ENCODE data around the gene SORCS2.

SORCS2 gene

DNA sequence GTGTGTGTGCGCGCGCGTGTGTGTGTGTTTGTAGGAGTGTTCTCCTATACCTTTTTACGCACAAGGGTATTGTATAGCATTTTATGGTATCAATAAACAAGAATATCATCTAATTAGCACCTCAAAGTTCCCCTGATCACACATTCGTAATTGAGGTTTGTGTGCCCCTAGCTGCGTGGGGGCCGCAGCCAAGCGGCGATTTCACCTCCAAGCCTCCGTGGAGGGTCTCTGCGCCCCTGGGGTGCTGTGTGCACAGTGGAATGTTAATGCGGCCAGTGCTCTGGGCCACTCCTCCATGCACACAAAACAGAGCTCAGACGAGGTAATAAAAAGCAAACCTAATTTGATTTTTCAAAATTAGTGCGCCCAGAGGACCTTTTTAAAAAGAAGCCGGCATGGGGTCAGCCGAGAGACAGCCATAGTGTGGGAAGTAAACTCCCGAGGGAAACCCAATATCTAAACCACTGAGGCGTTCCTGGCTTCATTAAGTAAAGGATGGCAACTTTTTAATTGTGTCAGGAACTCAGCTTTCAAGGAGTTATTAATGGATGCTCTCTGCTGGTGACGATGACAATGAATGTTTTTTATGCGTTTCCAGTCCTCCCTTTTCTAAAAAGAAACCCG lies 110.6 kb downstream of the SORCS2 start:
- no peak for DNase-seq
- ChIA-PET CTCF (no interaction called here), POLR2A (no interaction called here)
- 78% methylated on average over 14 of the region's 22 CpGs for WGBS (ENCODE audit: insufficient coverage)
- Histone ChIP-seq H3K4me1 (ENCODE audit: control extremely low read depth in 1 of 4, control insufficient read depth in 4 of 4, insufficient read depth in 4 of 4, low read length in 3 of 4) (no peaks in the 10 kb centered on the region), H3K27me3 (replicated peaks in 2 of 5; ENCODE audit: control insufficient read depth in 4 of 5, insufficient read depth in 5 of 5, low read length in 4 of 5) (peaks cover 0 to 86% (median 8%) of the 10 kb centered on the region in 5 experiments), H3K4me3 (ENCODE audit: control insufficient read depth in 1 of 7, extremely low read depth in 1 of 7, insufficient read depth in 4 of 7, low read depth in 2 of 7, low read length in 6 of 7) (no peak overlapping the region), H3K36me3 (ENCODE audit: control insufficient read depth in 4 of 4, insufficient read depth in 4 of 4, low read length in 3 of 4) (no peaks in the 10 kb centered on the region), H3K9me3 (ENCODE audit: control extremely low read depth in 1 of 5, control insufficient read depth in 4 of 5, insufficient read depth in 2 of 5, low read depth in 1 of 5, low read length in 4 of 5) (no peaks in the 10 kb centered on the region), H3K27ac (ENCODE audit: insufficient read depth in 1 of 2, low read depth in 1 of 2, low read length in 2 of 2, poor library complexity in 1 of 2, severe bottlenecking in 2 of 2) (no peak overlapping the region)

DNA sequence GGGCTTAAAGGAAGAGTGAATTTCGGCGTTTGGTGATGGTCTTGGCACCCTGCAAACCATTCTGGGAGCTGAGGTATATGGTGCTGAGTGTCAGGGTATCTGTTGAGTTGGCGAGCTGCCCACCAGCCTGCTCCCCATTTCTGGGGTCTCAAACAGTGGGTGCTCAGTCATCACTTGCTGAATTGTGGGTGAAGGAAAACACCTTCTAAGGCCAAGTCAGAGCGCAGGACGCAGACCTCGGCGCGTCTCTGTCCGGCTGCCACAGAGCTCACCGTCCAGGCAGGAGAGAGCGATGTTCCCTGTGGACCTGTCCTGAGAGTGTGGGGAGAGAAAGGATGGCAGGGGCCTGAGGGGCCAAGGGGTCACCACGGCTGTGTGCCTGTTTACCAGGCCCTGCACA lies 111.2 kb downstream of the SORCS2 start:
- Histone ChIP-seq H3K4me1 (ENCODE audit: control extremely low read depth in 1 of 4, control insufficient read depth in 4 of 4, insufficient read depth in 4 of 4, low read length in 3 of 4) (no peaks in the 10 kb centered on the region), H3K9me3 (ENCODE audit: control extremely low read depth in 1 of 5, control insufficient read depth in 4 of 5, insufficient read depth in 2 of 5, low read depth in 1 of 5, low read length in 4 of 5) (no peaks in the 10 kb centered on the region), H3K27ac (ENCODE audit: insufficient read depth in 1 of 2, low read depth in 1 of 2, low read length in 2 of 2, poor library complexity in 1 of 2, severe bottlenecking in 2 of 2) (no peak overlapping the region), H3K27me3 (replicated peaks in 2 of 5; ENCODE audit: control insufficient read depth in 4 of 5, insufficient read depth in 5 of 5, low read length in 4 of 5) (peaks cover 0 to 81% (median 8%) of the 10 kb centered on the region in 5 experiments), H3K36me3 (ENCODE audit: control insufficient read depth in 4 of 4, insufficient read depth in 4 of 4, low read length in 3 of 4) (no peaks in the 10 kb centered on the region), H3K4me3 (ENCODE audit: control insufficient read depth in 1 of 7, extremely low read depth in 1 of 7, insufficient read depth in 4 of 7, low read depth in 2 of 7, low read length in 6 of 7) (no peak overlapping the region)
- WGBS (ENCODE audit: insufficient coverage), result 86% methylated on average over 3 of the region's 12 CpGs
- no peak for DNase-seq
- ChIA-PET POLR2A (no interaction called here), CTCF (no interaction called here)

DNA sequence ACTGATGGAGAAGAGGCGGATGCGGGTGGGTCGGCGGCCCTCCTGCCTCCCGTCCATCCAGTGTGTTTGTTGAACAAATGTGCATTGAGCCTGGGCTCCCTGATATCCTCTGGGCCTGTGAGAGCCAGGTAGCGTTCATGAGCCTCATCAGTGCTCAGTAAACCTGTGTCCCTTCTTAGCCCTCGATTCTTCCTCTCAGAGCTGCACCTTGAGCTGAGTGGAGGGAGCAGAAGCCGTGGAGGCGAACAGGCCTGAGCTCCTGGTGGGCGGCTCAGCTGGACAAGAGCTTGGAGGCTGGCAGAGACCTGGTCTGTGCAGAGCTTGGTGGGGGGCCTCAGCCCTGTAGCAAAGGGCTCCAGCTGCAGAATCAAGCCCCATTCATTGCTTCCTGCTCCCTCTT lies 112.1 kb downstream of the SORCS2 start:
- no peak overlapping the region for H3K4me3 ChIP-seq (ENCODE audit: control insufficient read depth in 1 of 7, extremely low read depth in 1 of 7, insufficient read depth in 4 of 7, low read depth in 2 of 7, low read length in 6 of 7)
- H3K4me1 ChIP-seq (ENCODE audit: control extremely low read depth in 1 of 4, control insufficient read depth in 4 of 4, insufficient read depth in 4 of 4, low read length in 3 of 4), result no peaks in the 10 kb centered on the region
- no peak overlapping the region for H3K27ac ChIP-seq (ENCODE audit: insufficient read depth in 1 of 2, low read depth in 1 of 2, low read length in 2 of 2, poor library complexity in 1 of 2, severe bottlenecking in 2 of 2)
- no peaks in the 10 kb centered on the region for H3K9me3 ChIP-seq (ENCODE audit: control extremely low read depth in 1 of 5, control insufficient read depth in 4 of 5, insufficient read depth in 2 of 5, low read depth in 1 of 5, low read length in 4 of 5)
- ChIA-PET POLR2A (no interaction called here), CTCF (interaction anchor here (0.9 kb wide), 1 partner anchor 87 kb away, joined by 3 read pairs; no protein-coding TSS in a partner anchor)
- H3K27me3 ChIP-seq (replicated peaks in 2 of 5; ENCODE audit: control insufficient read depth in 4 of 5, insufficient read depth in 5 of 5, low read length in 4 of 5), result peaks cover 0 to 80% (median 8%) of the 10 kb centered on the region in 5 experiments
- DNase-seq, result no peak
- WGBS (ENCODE audit: insufficient coverage), result 94% methylated on average over 5 of the region's 10 CpGs
- H3K36me3 ChIP-seq (ENCODE audit: control insufficient read depth in 4 of 4, insufficient read depth in 4 of 4, low read length in 3 of 4), result no peaks in the 10 kb centered on the region

DNA sequence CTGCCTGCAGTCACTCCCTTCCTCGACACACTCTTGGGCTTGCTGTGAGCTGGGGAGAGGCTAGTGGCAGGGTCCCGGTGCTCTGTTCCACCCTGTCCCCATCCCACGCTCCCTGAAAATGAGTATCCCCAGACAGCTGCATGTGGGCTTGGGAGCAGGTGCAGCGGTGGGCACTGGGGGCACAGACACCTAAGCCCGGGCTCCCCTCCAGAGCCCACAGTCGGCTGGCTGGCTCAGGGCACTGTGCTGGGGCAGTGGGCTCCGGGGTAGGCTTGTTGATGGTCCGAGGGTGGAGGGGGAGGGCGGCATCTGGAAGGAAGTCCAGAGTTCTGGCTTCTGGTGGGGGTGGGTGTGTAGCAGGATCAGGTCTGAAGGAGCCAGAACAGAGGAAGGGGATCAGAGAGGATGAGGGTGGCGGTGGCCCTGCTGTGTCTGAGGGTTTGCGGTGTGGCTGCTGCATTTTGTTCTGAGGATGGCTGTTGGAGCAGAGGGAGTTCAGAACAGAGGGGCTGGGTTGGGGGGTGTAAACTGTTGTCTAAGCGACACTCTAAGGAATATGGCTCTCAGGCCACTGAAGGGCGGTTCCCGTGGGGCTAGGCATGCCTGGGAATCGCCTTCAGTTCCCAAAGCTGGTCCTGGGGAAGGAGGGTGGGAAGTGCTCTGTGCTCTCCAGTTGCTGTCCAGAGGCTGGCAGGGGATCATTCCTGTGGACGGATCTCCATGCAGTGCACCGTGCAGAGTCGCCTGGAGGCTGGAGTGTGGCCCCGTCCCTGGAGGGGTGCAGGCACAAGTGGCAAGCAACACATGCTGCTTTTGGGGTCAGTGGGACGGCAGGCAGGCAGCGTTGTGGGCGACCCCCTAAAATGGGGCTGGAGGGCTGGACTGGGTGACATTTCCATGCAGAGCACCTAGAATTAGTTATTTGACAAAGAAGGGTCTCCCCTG lies 114.0 kb downstream of the SORCS2 start:
- Histone ChIP-seq H3K27me3 (replicated peaks in 2 of 5; ENCODE audit: control insufficient read depth in 4 of 5, insufficient read depth in 5 of 5, low read length in 4 of 5) (peaks cover 0 to 74% (median 4%) of the 10 kb centered on the region in 5 experiments), H3K9me3 (ENCODE audit: control extremely low read depth in 1 of 5, control insufficient read depth in 4 of 5, insufficient read depth in 2 of 5, low read depth in 1 of 5, low read length in 4 of 5) (no peaks in the 10 kb centered on the region), H3K36me3 (ENCODE audit: control insufficient read depth in 4 of 4, insufficient read depth in 4 of 4, low read length in 3 of 4) (no peaks in the 10 kb centered on the region), H3K4me3 (ENCODE audit: control insufficient read depth in 1 of 7, extremely low read depth in 1 of 7, insufficient read depth in 4 of 7, low read depth in 2 of 7, low read length in 6 of 7) (no peak overlapping the region), H3K27ac (ENCODE audit: insufficient read depth in 1 of 2, low read depth in 1 of 2, low read length in 2 of 2, poor library complexity in 1 of 2, severe bottlenecking in 2 of 2) (no peak overlapping the region), H3K4me1 (ENCODE audit: control extremely low read depth in 1 of 4, control insufficient read depth in 4 of 4, insufficient read depth in 4 of 4, low read length in 3 of 4) (no peaks in the 10 kb centered on the region)
- ChIA-PET CTCF (no interaction called here), POLR2A (no interaction called here)
- no peak for DNase-seq
- WGBS (ENCODE audit: insufficient coverage), result 67% methylated on average over 22 of the region's 22 CpGs

DNA sequence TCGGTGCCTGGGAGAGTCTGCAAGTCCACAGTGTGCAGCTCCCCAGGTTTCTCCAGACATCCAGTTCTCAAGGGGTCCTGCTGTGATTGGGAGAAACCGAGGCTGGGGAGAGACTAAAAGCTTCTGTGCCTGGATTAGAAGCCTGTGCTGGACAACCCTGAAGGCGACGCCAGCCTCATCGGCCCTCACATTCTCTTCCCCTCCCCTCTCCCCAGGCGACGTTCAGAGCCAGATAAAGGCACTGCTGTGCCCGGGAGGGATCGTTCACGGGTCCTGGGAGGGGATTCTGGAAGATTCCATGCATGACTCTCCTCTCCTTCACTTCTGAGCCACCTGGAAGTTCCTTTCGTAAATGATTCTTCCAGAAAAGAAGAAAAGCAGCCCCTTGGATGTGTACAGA lies 114.6 kb downstream of the SORCS2 start:
- DNase-seq, result no peak
- H3K27ac ChIP-seq (ENCODE audit: insufficient read depth in 1 of 2, low read depth in 1 of 2, low read length in 2 of 2, poor library complexity in 1 of 2, severe bottlenecking in 2 of 2), result no peak overlapping the region
- H3K9me3 ChIP-seq (ENCODE audit: control extremely low read depth in 1 of 5, control insufficient read depth in 4 of 5, insufficient read depth in 2 of 5, low read depth in 1 of 5, low read length in 4 of 5), result no peaks in the 10 kb centered on the region
- no peaks in the 10 kb centered on the region for H3K4me1 ChIP-seq (ENCODE audit: control extremely low read depth in 1 of 4, control insufficient read depth in 4 of 4, insufficient read depth in 4 of 4, low read length in 3 of 4)
- ChIA-PET CTCF (interaction anchor here (1.6 kb wide), 1 partner anchor 9 kb away, joined by 3 read pairs; no protein-coding TSS in a partner anchor), POLR2A (no interaction called here)
- H3K27me3 ChIP-seq (replicated peaks in 2 of 5; ENCODE audit: control insufficient read depth in 4 of 5, insufficient read depth in 5 of 5, low read length in 4 of 5), result peaks cover 0 to 72% (median 3%) of the 10 kb centered on the region in 5 experiments
- H3K36me3 ChIP-seq (ENCODE audit: control insufficient read depth in 4 of 4, insufficient read depth in 4 of 4, low read length in 3 of 4), result no peaks in the 10 kb centered on the region
- WGBS (ENCODE audit: insufficient coverage), result 70% methylated on average over 10 of the region's 11 CpGs
- no peak overlapping the region for H3K4me3 ChIP-seq (ENCODE audit: control insufficient read depth in 1 of 7, extremely low read depth in 1 of 7, insufficient read depth in 4 of 7, low read depth in 2 of 7, low read length in 6 of 7)

DNA sequence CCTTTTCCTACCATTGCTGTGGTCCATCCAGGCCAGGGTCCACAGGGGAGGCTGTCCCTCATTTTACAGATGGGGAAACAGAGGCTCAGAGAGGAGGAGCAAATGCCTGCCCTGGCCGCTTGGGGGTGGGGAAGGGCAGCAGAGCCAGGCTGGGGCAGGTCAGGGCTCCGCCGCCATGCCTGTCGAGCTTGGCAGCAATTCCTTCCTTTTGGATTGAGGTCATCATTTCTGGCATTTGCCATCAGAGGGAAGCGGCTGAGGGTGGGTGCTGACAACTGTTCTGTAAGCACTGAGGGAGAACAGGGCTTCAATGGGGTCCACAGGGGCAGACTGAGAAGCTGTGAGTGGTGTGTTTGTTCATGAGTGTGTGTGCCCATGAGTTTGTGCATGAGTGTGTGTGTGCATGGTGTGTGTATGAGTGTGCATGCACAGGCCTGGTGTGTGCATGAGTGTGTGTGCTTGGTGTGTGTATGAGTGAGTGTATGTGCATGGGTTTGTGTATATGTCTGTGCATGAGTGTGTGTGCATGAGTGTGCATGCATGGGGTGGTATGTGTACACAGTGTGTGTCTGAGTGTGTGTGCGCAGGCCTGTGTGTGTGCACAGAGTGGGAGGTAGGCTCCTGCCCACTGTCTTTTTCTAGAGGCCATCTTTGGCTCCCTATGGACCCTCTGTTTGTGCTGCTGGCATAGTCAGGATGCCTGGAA lies 115.2 kb downstream of the SORCS2 start:
- H3K27me3 ChIP-seq (replicated peaks in 2 of 5; ENCODE audit: control insufficient read depth in 4 of 5, insufficient read depth in 5 of 5, low read length in 4 of 5), result peaks cover 0 to 72% (median 3%) of the 10 kb centered on the region in 5 experiments
- 100% methylated on average over 2 of the region's 6 CpGs for WGBS (ENCODE audit: insufficient coverage)
- no peaks in the 10 kb centered on the region for H3K4me1 ChIP-seq (ENCODE audit: control extremely low read depth in 1 of 4, control insufficient read depth in 4 of 4, insufficient read depth in 4 of 4, low read length in 3 of 4)
- DNase-seq, result no peak
- no peaks in the 10 kb centered on the region for H3K36me3 ChIP-seq (ENCODE audit: control insufficient read depth in 4 of 4, insufficient read depth in 4 of 4, low read length in 3 of 4)
- H3K9me3 ChIP-seq (ENCODE audit: control extremely low read depth in 1 of 5, control insufficient read depth in 4 of 5, insufficient read depth in 2 of 5, low read depth in 1 of 5, low read length in 4 of 5), result no peaks in the 10 kb centered on the region
- ChIA-PET CTCF (interaction anchor here (1.6 kb wide), 1 partner anchor 9 kb away, joined by 3 read pairs; no protein-coding TSS in a partner anchor), POLR2A (no interaction called here)
- H3K4me3 ChIP-seq (ENCODE audit: control insufficient read depth in 1 of 7, extremely low read depth in 1 of 7, insufficient read depth in 4 of 7, low read depth in 2 of 7, low read length in 6 of 7), result no peak overlapping the region
- no peak overlapping the region for H3K27ac ChIP-seq (ENCODE audit: insufficient read depth in 1 of 2, low read depth in 1 of 2, low read length in 2 of 2, poor library complexity in 1 of 2, severe bottlenecking in 2 of 2)

All from common myeloid progenitor, CD34-positive (primary cell).